Stimulated activated CD4-positive, alpha-beta T cell treated with anti-CD3 and anti-CD28 coated beads, Interleukin-4, amount 100 ng/mL, for 48 hours (primary cell): ENCODE results near the gene CYB5A.
"Not testable (repeated sequence)": the region's sequence is repeated elsewhere in the genome, so short reads cannot be mapped to it uniquely, and the experiment has no call there.

Experiments
- DNase-seq, 2 donors: peaks; one replicate each; pipeline ENCODE4 v3.0.0-alpha.2; 2020; ENCODE audit warnings: low read depth in 2 of 2

Gene CYB5A, protein sequence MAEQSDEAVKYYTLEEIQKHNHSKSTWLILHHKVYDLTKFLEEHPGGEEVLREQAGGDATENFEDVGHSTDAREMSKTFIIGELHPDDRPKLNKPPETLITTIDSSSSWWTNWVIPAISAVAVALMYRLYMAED

DNA sequence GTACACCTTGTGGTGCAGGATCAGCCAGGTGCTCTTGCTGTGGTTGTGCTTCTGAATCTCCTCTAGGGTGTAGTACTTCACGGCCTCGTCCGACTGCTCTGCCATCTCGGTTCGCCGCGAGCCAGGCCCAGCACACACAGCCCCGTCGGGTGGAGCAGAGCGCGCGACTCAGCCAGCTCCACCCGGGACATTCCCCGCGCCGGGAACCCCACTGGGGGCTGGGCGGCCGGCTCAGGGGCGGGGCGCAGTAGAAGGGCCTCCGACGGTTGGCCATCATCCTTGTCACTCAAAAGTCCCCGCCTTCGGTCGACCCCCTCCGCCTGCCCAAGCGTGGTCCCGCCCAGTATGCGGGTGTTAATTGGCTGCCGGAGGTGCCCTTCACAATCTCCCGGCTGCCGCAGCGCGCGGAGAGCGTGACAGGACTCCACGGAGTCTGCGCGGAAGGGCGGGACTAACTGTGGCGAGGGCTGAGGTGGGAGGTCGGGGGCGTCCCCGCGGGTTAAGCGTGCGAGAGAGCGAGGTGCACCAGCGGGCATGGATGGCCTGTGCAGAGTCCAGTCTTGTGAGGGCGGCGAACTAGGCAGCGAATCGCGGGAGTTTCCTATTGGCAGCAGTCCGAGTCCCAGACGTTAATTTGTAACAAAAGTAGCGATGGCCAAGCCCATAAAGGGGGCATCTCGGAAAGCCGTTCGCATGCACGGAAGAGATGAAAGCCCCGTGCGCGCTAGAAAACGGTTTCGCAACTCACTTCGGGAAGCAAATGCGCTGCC lies at the start of gene CYB5A:
CYB5A (minus strand) TSS at position 193 of the 770 bp plus-strand sequence; CDS start at position 105, 88 bp downstream.
- DNase-seq, result peak; percentile 96 to 97

DNA sequence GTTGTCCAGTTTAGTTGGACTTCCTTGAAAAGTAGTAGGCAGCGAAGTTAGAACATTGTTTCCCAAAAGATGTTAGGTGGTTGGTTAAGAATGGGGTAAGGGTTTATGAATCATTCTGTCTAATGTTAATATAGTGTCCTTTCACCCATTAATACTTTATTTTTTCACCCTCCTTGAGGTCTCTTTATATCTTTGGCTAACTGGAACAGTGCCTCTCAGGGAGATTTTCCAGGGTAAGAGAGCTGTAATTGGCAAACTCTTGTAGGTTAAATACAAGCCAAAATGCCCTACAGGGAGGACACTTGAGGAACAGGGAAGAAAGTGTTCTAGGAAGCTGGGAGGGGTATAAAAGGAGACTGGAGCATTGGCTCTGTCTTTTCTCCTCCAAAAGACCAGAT lies 46.1 kb upstream of the CYB5A start:
- no peak for DNase-seq

DNA sequence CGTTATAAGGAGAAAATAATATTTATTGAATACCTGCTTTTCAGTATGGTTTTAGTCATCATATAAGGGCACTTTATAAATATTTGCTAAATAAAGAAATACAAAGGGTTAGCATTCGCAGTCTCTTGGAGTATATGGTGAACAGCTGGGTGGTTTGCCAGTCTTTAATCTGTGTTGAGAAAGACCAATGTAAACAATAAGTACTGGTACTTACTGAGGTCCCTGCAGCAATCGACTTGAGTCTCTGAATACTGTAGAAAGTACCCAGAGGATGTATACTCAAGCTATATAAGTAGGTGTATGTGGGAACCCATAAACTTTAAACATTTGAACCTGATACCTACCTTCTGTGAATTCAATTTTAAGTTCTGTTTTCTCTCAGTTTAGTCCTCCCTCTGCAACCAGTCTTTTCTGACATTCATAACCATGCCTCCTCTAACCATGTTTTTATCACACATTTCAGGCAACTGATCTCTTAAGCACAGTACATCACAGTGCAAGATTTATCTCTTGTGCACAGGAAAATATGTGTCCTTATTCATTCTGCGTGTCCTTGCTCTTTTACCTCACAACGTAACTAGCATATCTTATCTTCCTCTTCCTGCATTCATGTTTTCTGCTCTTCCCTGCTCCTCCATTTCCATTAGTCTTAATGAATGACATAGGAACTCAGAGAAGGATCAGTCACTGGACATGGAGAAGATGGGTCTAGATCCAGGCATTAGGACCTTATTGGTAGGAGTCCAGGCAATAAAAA lies 45.6 kb upstream of the CYB5A start:
- no peak for DNase-seq

DNA sequence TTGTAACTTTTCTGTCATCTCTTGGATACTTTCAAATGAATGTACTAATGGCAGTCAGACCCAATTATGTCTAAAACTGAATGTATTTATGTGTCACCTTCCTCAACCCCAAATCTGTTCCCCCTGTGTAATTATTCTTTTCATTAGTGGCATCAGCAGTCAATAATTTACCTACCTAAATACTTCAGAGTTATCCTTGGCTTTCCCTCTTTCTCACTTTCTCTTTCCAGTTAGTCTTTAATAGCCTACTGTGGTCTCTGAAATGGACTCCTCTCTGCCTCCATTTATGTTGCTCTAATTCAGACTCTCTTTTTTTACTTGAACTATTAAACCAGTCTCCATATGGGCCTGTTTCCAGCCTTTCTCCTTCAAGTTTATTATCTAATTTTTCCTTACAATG lies 44.9 kb upstream of the CYB5A start:
- no peak for DNase-seq

DNA sequence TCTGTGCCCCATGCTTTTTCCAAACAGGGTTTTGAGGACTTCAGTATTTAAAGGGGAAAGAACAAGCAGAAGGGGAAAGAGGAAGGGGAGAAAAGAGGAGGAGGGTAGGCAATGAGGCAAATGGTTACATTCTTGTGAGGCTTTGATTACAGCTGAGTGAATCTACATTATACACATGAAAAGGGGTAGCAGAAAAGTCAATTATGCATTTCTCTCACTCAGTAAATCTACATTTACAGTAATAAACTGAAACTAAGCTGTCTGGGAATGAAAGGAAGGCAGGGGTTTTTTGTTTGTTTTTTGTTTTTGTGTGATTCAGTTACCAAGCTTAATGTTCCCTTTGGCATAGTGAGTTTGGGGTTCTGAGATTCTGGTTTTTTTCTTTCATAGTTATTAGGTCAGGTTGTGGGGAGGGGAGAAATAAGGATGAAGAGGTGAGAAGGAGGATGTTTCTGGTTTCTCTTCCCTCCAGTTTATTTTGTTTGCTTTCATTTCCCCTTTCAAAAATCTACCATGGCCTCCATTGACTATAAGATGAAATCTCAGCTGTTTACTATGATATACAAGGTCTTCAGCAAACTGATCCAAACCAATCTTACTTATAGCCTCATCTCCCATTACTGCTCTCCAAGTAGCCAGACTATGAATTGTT lies 42.6 kb upstream of the CYB5A start:
- DNase-seq, result no peak

DNA sequence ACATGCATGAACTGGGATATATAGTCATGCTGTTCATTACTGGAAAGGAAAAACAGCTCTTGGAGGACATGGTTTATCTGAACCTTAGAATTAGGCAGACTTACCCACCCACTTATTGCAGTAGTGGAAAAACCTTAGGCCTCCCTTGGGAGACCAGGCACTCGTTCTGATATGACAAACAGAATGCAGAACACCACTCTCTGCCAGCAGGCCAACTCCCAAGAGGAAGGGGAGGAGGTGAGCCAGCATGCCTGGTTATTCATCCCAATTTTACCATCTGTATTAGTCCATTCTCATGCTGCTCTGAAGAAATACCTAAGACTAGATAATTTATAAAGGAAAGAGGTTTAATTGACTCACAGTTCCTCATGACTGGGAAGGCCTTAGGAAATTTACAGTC lies 41.3 kb upstream of the CYB5A start:
- no peak for DNase-seq

DNA sequence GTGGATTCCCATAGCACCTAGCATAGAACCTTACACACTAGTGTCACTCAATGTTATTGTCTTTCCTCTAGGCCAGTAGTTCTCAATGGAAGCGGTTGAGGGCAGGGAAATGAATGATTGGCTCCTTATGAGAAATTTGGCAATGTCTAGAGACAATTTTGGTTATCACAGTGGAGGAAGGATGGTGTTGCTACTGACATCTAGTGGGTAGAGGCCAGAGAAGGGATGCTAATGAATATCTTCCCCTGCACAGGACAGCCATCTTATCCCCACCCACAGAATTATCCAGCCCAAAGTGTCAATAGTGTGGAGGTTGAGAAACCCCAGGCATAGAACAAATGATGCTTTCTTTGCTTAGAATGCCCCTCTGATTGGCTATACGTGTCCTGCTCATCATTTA lies 39.6 kb upstream of the CYB5A start:
- DNase-seq, result no peak

DNA sequence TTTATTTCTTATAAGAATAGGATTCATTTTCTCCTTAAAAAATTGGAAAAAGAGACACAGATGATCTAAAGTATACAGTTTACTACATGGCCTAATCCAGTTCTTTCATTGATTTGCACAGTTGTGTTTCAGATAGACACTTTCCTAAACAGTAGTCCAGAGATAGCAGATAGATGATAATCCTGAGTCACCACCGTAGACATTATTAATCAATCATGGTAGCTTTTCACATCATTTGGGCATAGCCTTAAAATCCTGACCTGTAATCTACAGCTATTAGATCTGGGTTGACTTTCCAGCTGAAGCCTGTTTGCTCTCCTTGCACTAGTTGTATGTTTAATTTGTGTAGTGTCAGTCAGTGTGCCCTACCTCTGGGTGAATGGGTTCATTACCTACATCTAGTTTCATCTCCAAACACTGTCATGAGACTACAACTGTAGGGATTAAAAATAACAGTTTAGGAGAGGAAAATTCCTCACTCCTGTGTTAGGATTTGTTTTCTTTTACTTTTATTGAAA lies 38.0 kb upstream of the CYB5A start:
- no peak for DNase-seq

DNA sequence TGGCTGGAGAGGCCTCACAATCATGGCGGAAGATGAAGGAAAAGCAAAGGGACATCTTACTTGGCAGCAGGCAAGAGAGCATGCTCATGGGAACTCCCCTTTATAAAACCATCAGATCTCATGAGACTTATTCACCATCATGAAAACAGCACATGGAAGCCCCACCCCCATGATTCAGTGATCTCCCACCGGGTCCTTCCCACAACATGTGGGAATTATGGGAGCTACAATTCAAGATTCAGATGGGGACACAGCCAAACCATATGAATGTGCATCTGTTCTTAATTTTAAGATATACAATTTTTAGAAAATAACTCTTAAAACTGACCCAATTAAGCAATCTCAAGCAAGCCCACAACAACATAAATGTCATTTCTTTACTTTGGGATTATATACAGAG lies 36.4 kb upstream of the CYB5A start:
- no peak for DNase-seq

DNA sequence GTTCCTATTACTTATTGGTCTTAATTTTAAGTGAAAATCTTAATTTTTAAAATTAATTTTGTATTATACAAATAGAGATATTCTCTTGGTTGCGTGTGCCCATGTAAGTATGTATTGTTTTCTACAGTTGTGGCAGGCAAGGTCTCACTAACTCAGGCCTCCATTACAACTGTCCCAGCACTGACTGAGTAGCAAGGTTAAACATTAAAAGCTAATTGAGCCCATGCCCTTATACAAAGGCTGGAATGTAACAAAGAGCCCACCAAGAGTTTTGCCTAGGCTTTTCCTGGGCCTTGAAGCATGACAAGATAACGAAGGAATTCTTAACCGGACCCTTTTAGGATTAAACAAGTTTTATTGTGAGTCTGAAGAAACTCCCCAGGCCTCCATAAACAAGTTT lies 35.0 kb upstream of the CYB5A start:
- DNase-seq, result not testable (repeated sequence)

DNA sequence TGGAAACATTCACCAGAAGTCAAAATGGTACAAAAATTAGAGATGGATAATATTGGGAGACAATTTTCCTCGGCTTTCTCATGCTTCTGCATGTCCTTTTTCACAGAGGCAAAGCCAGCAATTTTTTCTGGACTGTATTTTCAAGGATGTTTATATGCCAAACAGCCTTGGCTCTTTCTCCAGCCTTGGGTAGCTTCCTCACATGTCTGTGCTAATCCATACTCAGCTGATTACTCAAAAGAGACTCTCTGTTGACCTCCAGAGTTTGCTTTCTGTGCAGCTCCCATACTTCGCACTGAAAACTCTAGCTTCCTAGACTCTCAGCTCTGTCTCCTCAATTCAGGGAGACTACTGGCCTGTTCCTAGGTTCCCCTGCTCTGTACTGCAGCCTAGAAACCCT lies 34.5 kb upstream of the CYB5A start:
- DNase-seq, result no peak

DNA sequence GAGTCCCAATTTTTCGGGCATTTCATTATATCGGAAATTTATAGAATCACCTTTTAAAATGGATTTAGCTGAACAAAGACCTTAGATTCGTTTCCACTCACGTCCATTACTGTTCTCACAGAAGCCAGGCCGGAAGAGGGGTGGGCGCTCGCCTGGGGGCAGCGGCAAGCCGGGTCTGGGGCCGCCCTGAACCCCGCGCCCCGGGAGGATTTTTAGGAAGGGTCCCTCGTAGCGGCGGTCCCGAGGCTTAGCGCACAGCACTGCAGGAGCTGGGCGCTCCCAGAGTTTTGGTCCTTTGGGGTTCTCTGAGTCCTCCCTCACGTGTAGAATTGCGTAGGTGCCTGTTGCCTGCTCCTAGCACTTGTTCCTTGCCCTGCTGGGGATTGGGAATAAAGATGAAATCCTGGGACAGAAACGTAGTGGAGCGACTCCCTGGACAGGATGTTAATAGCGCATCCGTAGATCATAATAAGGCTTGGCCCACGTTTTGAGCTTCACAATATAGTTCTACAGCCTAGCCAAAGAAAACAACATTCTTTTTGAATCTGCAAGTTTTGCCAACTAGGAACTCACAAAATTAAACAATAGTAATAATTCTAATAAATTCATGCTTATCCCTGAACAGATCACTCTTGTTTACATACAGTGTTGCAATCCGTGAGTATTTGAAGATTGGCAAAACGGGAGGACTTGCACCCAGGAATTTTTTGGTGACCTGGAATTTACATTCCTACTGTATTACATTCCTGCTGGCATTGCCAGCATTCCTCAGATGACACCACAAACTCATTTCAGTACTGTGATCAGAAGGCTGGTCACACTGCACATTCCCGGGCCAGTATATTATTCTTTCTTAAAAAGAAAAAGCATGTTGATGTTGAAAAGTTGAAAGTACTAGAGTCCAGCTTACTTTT lies 24.8 kb upstream of the CYB5A start:
- DNase-seq, result no peak

DNA sequence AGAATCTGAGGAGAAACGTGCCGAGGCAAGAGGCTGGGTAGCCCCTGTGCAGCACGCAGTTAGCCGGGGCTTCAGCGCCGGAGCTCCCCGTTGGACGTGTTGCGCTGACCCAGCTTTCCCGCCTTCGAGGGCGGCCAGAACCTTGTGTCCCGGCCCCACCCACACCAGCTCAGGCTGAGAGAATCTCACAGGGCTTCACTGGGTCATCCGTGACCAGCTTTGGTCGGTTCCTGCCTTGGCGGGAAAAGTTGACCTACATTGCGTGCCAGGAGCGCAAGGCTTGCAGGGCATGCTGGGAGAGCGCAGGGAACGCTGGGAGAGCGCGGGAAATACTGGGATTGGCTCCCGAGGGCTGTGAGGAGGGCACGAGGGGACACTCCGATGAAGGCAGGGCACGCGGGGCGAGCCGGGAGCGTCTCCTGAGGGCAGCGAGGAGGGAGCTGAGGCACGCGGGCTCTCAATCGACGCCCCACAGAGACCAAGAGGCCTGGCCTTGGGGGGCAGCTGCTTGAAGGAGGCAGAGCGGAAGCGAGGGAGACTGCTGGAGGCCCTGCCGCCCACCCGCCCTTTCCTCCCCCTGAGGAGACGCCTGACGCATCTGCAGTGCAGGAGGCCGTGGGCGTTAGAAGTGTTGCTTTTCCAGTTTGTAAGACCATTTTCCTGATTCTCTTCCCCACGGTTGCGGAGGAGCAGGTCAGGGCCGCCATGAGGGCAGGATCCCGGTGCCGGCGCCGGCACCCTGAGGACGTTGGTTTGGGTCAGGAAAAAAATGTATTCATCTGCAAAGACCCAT lies 23.9 kb upstream of the CYB5A start, which contains the start of gene C18orf63:
C18orf63 (plus strand) TSS at position 376 of the 793 bp plus-strand sequence. CDS start 2,027 bp downstream, outside the sequence.
- no peak for DNase-seq

DNA sequence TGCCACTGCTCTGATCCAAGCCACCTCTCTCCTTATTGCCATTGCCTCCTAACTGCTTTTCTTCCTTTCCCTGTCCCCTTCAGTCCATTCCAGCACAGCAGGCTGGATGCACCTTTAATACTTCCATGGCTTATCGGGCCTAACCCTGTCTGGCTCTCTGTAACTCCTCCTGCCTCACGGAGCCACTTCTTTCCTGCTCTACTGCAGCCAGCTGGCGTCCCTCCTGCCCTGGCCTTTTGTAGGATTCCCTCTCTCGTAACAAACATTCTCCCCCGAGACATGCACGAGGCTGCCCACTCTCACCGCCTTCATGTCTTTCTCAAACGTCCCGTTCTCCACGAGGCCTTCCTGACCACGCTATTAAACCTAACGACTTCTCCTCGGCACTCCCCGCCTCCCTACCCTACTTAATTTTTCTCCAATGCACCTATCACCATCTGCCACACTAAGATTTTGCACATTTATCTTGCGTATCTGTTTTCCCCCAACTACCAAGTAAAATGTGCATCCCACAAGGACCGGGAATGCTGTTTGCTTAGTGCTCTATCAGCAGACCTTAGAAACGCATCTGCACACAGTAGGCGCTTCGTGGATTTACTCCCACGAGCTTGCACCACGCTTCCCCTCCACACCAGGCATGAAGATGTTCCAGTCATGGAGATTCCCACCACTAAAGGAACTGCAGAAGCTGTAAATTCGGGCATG lies 23.1 kb upstream of the CYB5A start:
- no peak for DNase-seq

DNA sequence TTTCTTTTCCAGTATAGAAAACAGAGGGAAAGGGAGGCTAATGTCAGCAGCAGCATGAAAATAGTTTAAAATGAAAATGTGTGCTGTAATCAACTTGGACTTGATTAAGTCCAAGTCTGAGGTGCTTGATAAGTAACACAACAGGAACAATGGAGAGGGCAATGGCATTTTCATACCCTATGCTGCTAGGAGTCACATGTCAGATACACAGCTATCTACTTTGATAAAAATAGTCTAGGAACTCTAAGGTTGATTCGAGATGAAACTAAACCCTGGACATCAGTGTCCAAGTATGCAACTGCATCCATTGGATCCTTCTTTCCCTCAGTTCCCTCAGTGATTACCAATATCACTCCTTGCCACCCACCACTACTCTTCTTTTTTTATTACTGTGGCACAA lies 19.2 kb upstream of the CYB5A start:
- DNase-seq, result no peak

DNA sequence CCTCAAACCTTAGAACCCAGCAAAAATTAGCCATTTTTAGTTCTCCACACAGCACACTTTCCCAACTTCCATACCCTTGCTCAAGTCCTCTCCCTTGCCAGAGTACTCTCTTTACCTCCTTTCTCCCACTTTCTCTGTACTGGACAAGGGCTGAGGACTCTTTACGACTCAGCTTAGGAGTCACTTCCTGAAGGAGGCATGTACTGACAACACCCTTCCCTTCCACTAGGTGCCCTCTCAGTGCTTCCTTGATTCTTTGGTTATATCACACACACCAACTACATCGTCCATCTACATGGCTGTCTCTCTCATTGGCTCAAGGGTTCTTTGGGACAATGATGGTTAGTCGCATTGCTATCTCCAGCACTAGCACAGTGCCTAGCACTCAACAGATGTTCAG lies 18.6 kb upstream of the CYB5A start:
- DNase-seq, result no peak

DNA sequence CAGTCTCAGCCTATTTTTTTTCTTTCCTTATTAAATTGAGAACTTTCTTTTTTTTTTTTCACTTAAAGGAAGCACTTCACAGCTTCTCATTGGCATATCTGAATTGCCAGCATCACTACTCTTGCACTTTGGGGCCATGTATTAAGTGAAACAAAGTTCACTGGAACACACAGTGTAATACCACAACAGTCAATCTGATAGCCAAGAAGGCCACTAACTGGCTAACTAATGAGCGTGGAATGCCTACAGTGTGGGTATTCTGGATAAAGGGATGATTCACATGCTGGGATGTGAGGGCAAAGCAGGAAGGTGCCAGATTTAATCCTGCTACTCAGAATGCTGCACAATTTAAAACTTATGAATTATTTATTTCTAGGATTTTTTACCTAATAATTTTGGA lies 12.2 kb upstream of the CYB5A start:
- no peak for DNase-seq

DNA sequence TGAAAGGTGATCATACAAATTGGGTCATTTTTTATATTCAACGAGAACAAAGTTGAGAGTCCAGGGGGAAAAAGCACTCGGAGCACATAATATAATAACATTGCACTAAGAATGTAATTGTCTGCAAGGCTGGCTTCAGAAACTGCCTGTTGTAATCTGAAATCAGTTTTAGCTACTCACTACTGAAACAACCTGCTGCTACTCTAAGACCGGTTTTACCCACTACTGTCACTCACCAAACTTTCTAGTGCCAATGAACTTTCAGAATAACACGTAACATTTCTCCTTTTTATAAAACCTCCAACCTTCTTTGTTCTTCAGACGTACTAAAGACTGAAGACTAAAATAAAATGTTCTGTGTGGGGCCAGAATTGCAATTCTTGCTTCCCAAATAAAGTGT lies 11.5 kb upstream of the CYB5A start:
- DNase-seq, result no peak

DNA sequence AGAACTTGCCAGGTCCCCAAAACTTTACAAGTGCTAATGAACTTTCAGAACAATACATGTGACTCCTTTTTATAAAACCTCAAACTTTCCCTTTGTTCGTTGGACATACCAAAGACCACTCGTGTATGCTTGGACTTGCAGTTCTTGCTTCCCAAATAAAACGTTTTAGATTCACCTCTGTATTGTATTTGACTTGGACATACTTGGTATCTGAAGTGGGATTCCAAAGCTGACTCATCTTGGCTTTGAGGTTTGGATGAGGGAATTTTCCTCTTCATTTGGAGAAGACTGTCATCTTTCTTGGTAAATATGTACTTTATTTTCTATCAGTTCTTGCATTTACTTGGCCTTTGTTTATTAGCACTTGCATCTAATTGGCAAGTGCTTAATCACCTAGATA lies 8.0 kb upstream of the CYB5A start:
- DNase-seq, result no peak

DNA sequence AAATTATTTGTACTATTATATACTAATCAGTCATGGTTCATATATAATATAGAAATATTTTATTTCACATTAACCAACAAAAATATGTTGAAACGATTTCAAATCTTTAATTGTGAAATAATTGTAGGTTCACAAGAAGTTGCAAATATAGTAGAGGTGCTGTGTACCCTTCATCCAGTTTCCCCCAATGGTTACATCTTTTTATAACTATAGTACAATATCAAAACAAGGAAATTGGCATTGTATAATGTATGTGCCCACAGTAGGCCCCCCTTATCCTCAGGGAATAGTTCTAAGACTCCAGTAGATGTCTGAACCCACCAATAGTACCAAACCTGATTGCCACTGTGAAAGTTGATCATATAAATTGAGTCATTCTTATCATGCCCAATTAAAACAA lies 7.4 kb upstream of the CYB5A start:
- no peak for DNase-seq
